Mesenchymal stem cell (in vitro differentiated cells and primary cell): ENCODE measurements around the gene EIF3A. TPM values are rescaled to one million over a fixed set of nuclear protein-coding genes. Genes with fewer than 3 reads are reported as not detected.

Experiments used
- DNase-seq: peaks from one replicate; pipeline ENCODE4 v3.0.0-alpha.2; 2013
- H2AFZ ChIP-seq: one replicate; pipeline ENCODE4 v1.6.1; 2013; ENCODE audit warnings: low read depth, mild to moderate bottlenecking, control low read depth, inconsistent platforms, low read length, moderate library complexity
- H2AK5ac ChIP-seq: 2 replicates; pipeline ENCODE4 v1.6.1; 2013; ENCODE audit warnings: low read length, moderate library complexity, mild to moderate bottlenecking, inconsistent platforms; ENCODE audit not compliant: severe bottlenecking
- H2BK120ac ChIP-seq: one replicate; pipeline ENCODE4 v1.6.1; 2013; ENCODE audit warnings: low read depth, mild to moderate bottlenecking, inconsistent platforms, low read length, moderate library complexity
- H2BK12ac ChIP-seq, 2 experiments: one replicate each; pipeline ENCODE4 v1.6.1; 2013; ENCODE audit warnings: inconsistent platforms in 2 of 2, low read length in 2 of 2, mild to moderate bottlenecking in 2 of 2, moderate library complexity in 2 of 2, control low read depth in 1 of 2
- H2BK15ac ChIP-seq: one replicate; pipeline ENCODE4 v1.6.1; 2013; ENCODE audit warnings: mild to moderate bottlenecking, low read depth, inconsistent platforms; ENCODE audit not compliant: poor library complexity, severe bottlenecking
- H2BK5ac ChIP-seq: 2 replicates; pipeline ENCODE4 v1.6.1; 2013; ENCODE audit warnings: low read depth, mild to moderate bottlenecking, low read length, control low read depth, inconsistent platforms; ENCODE audit not compliant: poor library complexity, severe bottlenecking
- H3K14ac ChIP-seq, 2 experiments: one replicate each; pipeline ENCODE4 v1.6.1; 2013; ENCODE audit warnings: inconsistent platforms in 2 of 2, low read length in 2 of 2, control low read depth in 1 of 2, mild to moderate bottlenecking in 1 of 2, moderate library complexity in 1 of 2
- H3K18ac ChIP-seq, 2 experiments: one replicate each; pipeline ENCODE4 v1.6.1; 2013; ENCODE audit warnings: inconsistent platforms in 2 of 2, low read length in 2 of 2, control low read depth in 1 of 2, low read depth in 1 of 2, mild to moderate bottlenecking in 1 of 2
- H3K23ac ChIP-seq, 2 experiments: one replicate each; pipeline ENCODE4 v1.6.1; 2013; ENCODE audit warnings: inconsistent platforms in 2 of 2, low read length in 2 of 2, mild to moderate bottlenecking in 2 of 2, moderate library complexity in 2 of 2, control low read depth in 1 of 2
- H3K27ac ChIP-seq: 2 replicates; pipeline ENCODE4 v1.5.1; 2013; ENCODE audit warnings: mild to moderate bottlenecking, moderate library complexity, low read length, control low read depth, inconsistent platforms; ENCODE audit not compliant: poor library complexity, severe bottlenecking
- H3K27me3 ChIP-seq, 2 experiments: 2 replicates each; pipeline versions ENCODE4 v1.6.1 to v1.7.0; 2013; ENCODE audit warnings: low read length in 2 of 2, mild to moderate bottlenecking in 2 of 2, moderate library complexity in 2 of 2, control low read depth in 1 of 2, inconsistent platforms in 1 of 2; ENCODE audit not compliant: control insufficient read depth in 1 of 2, insufficient read depth in 1 of 2
- H3K36me3 ChIP-seq, 2 experiments: 2 replicates each; pipeline versions ENCODE4 v1.6.1 to v1.7.0; 2013; ENCODE audit warnings: low read length in 2 of 2, control low read depth in 1 of 2, inconsistent platforms in 1 of 2, low read depth in 1 of 2, mild to moderate bottlenecking in 1 of 2; ENCODE audit not compliant: insufficient read depth in 2 of 2, control insufficient read depth in 1 of 2
- H3K4ac ChIP-seq, 2 experiments: one replicate each; pipeline ENCODE4 v1.6.1; 2013; ENCODE audit warnings: inconsistent platforms in 2 of 2, low read length in 2 of 2, mild to moderate bottlenecking in 2 of 2, moderate library complexity in 2 of 2, control low read depth in 1 of 2, low read depth in 1 of 2
- H3K4me1 ChIP-seq: 2 replicates; pipeline ENCODE4 v1.6.1; 2013; ENCODE audit warnings: low read depth, low read length, control low read depth; ENCODE audit not compliant: control insufficient read depth, insufficient read depth
- H3K4me2 ChIP-seq: 2 replicates; pipeline ENCODE4 v1.6.1; 2013; ENCODE audit warnings: low read length, mild to moderate bottlenecking, inconsistent platforms; ENCODE audit not compliant: poor library complexity, severe bottlenecking
- H3K4me3 ChIP-seq, 2 experiments: 2 replicates each; pipeline versions ENCODE4 v1.5.1 to v1.7.0; 2013; ENCODE audit warnings: low read length in 2 of 2, mild to moderate bottlenecking in 2 of 2, control low read depth in 1 of 2, low read depth in 1 of 2; ENCODE audit not compliant: insufficient read depth in 1 of 2
- H3K79me1 ChIP-seq: replicated peaks from 2 replicates; pipeline ENCODE4 v1.6.1; 2013; ENCODE audit warnings: mild to moderate bottlenecking, control low read depth, low read length, inconsistent platforms; ENCODE audit not compliant: poor library complexity, severe bottlenecking
- H3K9ac ChIP-seq: 2 replicates; pipeline ENCODE4 v1.7.0; 2013; ENCODE audit warnings: mild to moderate bottlenecking, low read length, moderate library complexity
- H3K9me3 ChIP-seq: 2 replicates; pipeline ENCODE4 v1.7.0; 2013; ENCODE audit warnings: mild to moderate bottlenecking, low read length; ENCODE audit not compliant: control insufficient read depth
- H4K8ac ChIP-seq: one replicate; pipeline ENCODE4 v1.6.1; 2013; ENCODE audit warnings: inconsistent platforms, mild to moderate bottlenecking, low read length, moderate library complexity
- H4K91ac ChIP-seq: one replicate; pipeline ENCODE4 v1.6.1; 2013; ENCODE audit warnings: mild to moderate bottlenecking, low read length, inconsistent platforms
- WGBS: methylation state at CpG from one replicate; pipeline ENCODE4 v1.1.7; 2013; ENCODE audit warnings: mixed read lengths; 5-methylcytosine and 5-hydroxymethylcytosine counted together
- small RNA-seq: library from polyadenylated mRNA; stranded (forward); fragments of <200 nt; extraction: miRNeasy Mini kit (QIAGEN cat#:217004); gene quantifications from one replicate; pipeline ENCODE3, GENCODE V24; 2013; ENCODE audit warnings: low read depth

Gene EIF3A

GRCh38 chr10:118986815-118987790, 93.5 kb downstream of the EIF3A start:
- WGBS = 90% methylated on average over 4 of the region's 7 CpGs
- no peak overlapping the region for H2BK15ac ChIP-seq

GRCh38 chr10:118985576-118985975, 95.0 kb downstream of the EIF3A start:
- Histone ChIP-seq H2BK12ac (no peak overlapping the region), H3K4me3 (no peak overlapping the region), H4K8ac (no peak overlapping the region), H3K14ac (no peak overlapping the region), H2BK5ac (no peak overlapping the region), H2BK15ac (no peak overlapping the region), H3K4me2 (no peak overlapping the region), H2AK5ac (no peak overlapping the region), H3K4me1 (no peaks in the 10 kb centered on the region), H3K4ac (no peak overlapping the region), H2BK120ac (no peak overlapping the region), H3K23ac (no peak overlapping the region), H3K18ac (no peak overlapping the region), H3K9ac (no peak overlapping the region), H4K91ac (no peak overlapping the region), H2AFZ (no peak overlapping the region), H3K27ac (no peak overlapping the region), H3K79me1 (no peaks in the 10 kb centered on the region), H3K9me3 (peaks cover 24% of the 10 kb centered on the region), H3K36me3 (no peaks in the 10 kb centered on the region), H3K27me3 (peaks cover 0 to 10% of the 10 kb centered on the region in 2 experiments)
- DNase-seq = no peak
- WGBS = no CpG with 5 or more reads among the region's 2 CpGs

More at GRCh38 chr10:118986815-118987790, 93.5 kb downstream of the EIF3A start:
- Histone ChIP-seq H2BK120ac (no peak overlapping the region), H3K14ac (no peak overlapping the region), H4K91ac (no peak overlapping the region), H2BK12ac (no peak overlapping the region), H3K18ac (no peak overlapping the region), H3K79me1 (no peaks in the 10 kb centered on the region), H3K27me3 (peaks cover 7 to 15% of the 10 kb centered on the region in 2 experiments), H3K4ac (no peak overlapping the region), H3K4me1 (peaks cover 1% of the 10 kb centered on the region), H3K9ac (no peak overlapping the region), H3K4me3 (no peak overlapping the region), H3K23ac (no peak overlapping the region), H3K36me3 (no peaks in the 10 kb centered on the region), H3K27ac (no peak overlapping the region), H2BK5ac (no peak overlapping the region), H3K9me3 (peaks cover 24% of the 10 kb centered on the region), H2AK5ac (no peak overlapping the region), H2AFZ (no peak overlapping the region), H3K4me2 (no peak overlapping the region), H4K8ac (no peak overlapping the region)
- no peak for DNase-seq

Small RNA genes within 50 kb of the gene (small RNA-seq; reads per million reads assigned to genes)
- not detected for gene AL355598.1
- not detected for gene RF00413
- not detected for gene SNORA19
